ENCODE results near the gene SLC19A1.

The SLC19A1 gene

GRCh38 chr21:45522381-45522780, 19.9 kb downstream of the SLC19A1 start:
- no peak overlapping the region for H2AFZ ChIP-seq (ENCODE audit: low read depth, low read length)
- H3K4me3 ChIP-seq (ENCODE audit: low read depth in 1 of 2, low read length in 2 of 2): no peak overlapping the region
- 0 out of 2 replicates have a peak, but pooled peaks cover 2% of the 10 kb centered on the region for H4K20me1 ChIP-seq (ENCODE audit: insufficient read depth, low read length)
- no peaks in the 10 kb centered on the region for H3K27me3 ChIP-seq (ENCODE audit: insufficient read depth, low read length, poor library complexity)
- no peak overlapping the region for H3K4me2 ChIP-seq (ENCODE audit: insufficient read depth, low read length)
- DNase-seq (no peak), ATAC-seq (ENCODE audit: insufficient read depth, low read depth) (no peak)
- H3K9me3 ChIP-seq (ENCODE audit: insufficient read depth, low read length, severe bottlenecking): peaks cover 35% of the 10 kb centered on the region
- no peak overlapping the region for H3K9ac ChIP-seq (ENCODE audit: low read depth, low read length)
- peaks cover 28% of the 10 kb centered on the region for H3K79me2 ChIP-seq (ENCODE audit: insufficient read depth, low read length)
- no peak overlapping the region for H3K27ac ChIP-seq (ENCODE audit: low read length)
- no peaks in the 10 kb centered on the region for H3K4me1 ChIP-seq (ENCODE audit: insufficient read depth, low read length)
- H3K36me3 ChIP-seq (ENCODE audit: insufficient read depth, low read length): peaks cover 91% of the 10 kb centered on the region
- no peak for TF ChIP-seq CTCF (IDR thresholded peaks at IDR 0.05; ENCODE audit: borderline replicate concordance, extremely low read depth, low read length, poor library complexity, severe bottlenecking)
- no peak for TF ChIP-seq EZH2 (IDR thresholded peaks at IDR 0.05; ENCODE audit: borderline replicate concordance, low read depth, low read length, severe bottlenecking)

DNA sequence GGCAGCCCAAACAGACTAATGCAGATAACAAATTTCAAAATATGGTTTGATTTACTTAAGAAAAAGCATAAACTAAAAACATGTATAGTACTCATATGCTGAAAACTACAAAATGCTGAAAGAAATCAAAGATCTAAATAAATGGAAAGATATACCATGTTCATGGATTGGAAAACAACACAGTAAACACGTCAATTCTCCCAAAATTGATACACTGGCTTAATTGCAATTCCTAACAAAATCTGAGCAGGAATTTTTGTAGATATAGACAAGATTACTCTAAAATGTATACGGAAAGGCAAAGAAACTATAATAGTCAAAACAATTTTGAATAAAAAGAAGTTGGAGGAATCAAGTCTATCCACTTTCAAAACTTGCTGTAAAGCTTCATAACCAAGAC, 21.0 kb downstream of the SLC19A1 start:
- H3K4me1 ChIP-seq (ENCODE audit: insufficient read depth, low read length): no peaks in the 10 kb centered on the region
- H3K4me2 ChIP-seq (ENCODE audit: insufficient read depth, low read length): no peak overlapping the region
- H3K27me3 ChIP-seq (ENCODE audit: insufficient read depth, low read length, poor library complexity): no peaks in the 10 kb centered on the region
- TF ChIP-seq CTCF (IDR thresholded peaks at IDR 0.05; ENCODE audit: borderline replicate concordance, extremely low read depth, low read length, poor library complexity, severe bottlenecking) (no peak), EZH2 (IDR thresholded peaks at IDR 0.05; ENCODE audit: borderline replicate concordance, low read depth, low read length, severe bottlenecking) (no peak)
- no peak for DNase-seq
- H4K20me1 ChIP-seq (ENCODE audit: insufficient read depth, low read length): peaks cover 11% of the 10 kb centered on the region; the same call in 1 of the 2 replicates
- H2AFZ ChIP-seq (ENCODE audit: low read depth, low read length): no peak overlapping the region
- H3K9ac ChIP-seq (ENCODE audit: low read depth, low read length): no peak overlapping the region
- peaks cover 28% of the 10 kb centered on the region for H3K79me2 ChIP-seq (ENCODE audit: insufficient read depth, low read length)
- no peak overlapping the region for H3K27ac ChIP-seq (ENCODE audit: low read length)
- peaks cover 91% of the 10 kb centered on the region for H3K36me3 ChIP-seq (ENCODE audit: insufficient read depth, low read length)
- ATAC-seq (ENCODE audit: insufficient read depth, low read depth): no peak
- no peak overlapping the region for H3K4me3 ChIP-seq (ENCODE audit: low read depth in 1 of 2, low read length in 2 of 2)
- H3K9me3 ChIP-seq (ENCODE audit: insufficient read depth, low read length, severe bottlenecking): peaks cover 35% of the 10 kb centered on the region

GRCh38 chr21:45519182-45519581, 23.1 kb downstream of the SLC19A1 start:
- Histone ChIP-seq H2AFZ (ENCODE audit: low read depth, low read length) (no peak overlapping the region), H4K20me1 (ENCODE audit: insufficient read depth, low read length) (peaks cover 22% of the 10 kb centered on the region), H3K9ac (ENCODE audit: low read depth, low read length) (no peak overlapping the region), H3K36me3 (ENCODE audit: insufficient read depth, low read length) (peaks cover 94% of the 10 kb centered on the region), H3K27ac (ENCODE audit: low read length) (no peak overlapping the region), H3K4me3 (ENCODE audit: low read depth in 1 of 2, low read length in 2 of 2) (no peak overlapping the region), H3K9me3 (ENCODE audit: insufficient read depth, low read length, severe bottlenecking) (peaks cover 35% of the 10 kb centered on the region), H3K4me2 (ENCODE audit: insufficient read depth, low read length) (no peak overlapping the region), H3K79me2 (ENCODE audit: insufficient read depth, low read length) (peaks cover 28% of the 10 kb centered on the region), H3K27me3 (ENCODE audit: insufficient read depth, low read length, poor library complexity) (no peaks in the 10 kb centered on the region), H3K4me1 (ENCODE audit: insufficient read depth, low read length) (no peaks in the 10 kb centered on the region)
- TF ChIP-seq CTCF (IDR thresholded peaks at IDR 0.05; ENCODE audit: borderline replicate concordance, extremely low read depth, low read length, poor library complexity, severe bottlenecking) (no peak), EZH2 (IDR thresholded peaks at IDR 0.05; ENCODE audit: borderline replicate concordance, low read depth, low read length, severe bottlenecking) (no peak)
- DNase-seq: no peak
- ATAC-seq (ENCODE audit: insufficient read depth, low read depth): no peak

- H3K27ac ChIP-seq (ENCODE audit: low read length): no peak overlapping the region
- no peaks in the 10 kb centered on the region for H3K27me3 ChIP-seq (ENCODE audit: insufficient read depth, low read length, poor library complexity)
- peaks cover 35% of the 10 kb centered on the region for H3K9me3 ChIP-seq (ENCODE audit: insufficient read depth, low read length, severe bottlenecking)
- no peak overlapping the region for H3K4me3 ChIP-seq (ENCODE audit: low read depth in 1 of 2, low read length in 2 of 2)
- H3K36me3 ChIP-seq (ENCODE audit: insufficient read depth, low read length): peaks cover 96% of the 10 kb centered on the region
- TF ChIP-seq CTCF (IDR thresholded peaks at IDR 0.05; ENCODE audit: borderline replicate concordance, extremely low read depth, low read length, poor library complexity, severe bottlenecking): no peak
- TF ChIP-seq EZH2 (IDR thresholded peaks at IDR 0.05; ENCODE audit: borderline replicate concordance, low read depth, low read length, severe bottlenecking): no peak
- H2AFZ ChIP-seq (ENCODE audit: low read depth, low read length): no peak overlapping the region
- ATAC-seq (ENCODE audit: insufficient read depth, low read depth) (no peak), DNase-seq (no peak)
- no peaks in the 10 kb centered on the region for H3K4me1 ChIP-seq (ENCODE audit: insufficient read depth, low read length)
- peaks cover 27% of the 10 kb centered on the region for H4K20me1 ChIP-seq (ENCODE audit: insufficient read depth, low read length)
- H3K4me2 ChIP-seq (ENCODE audit: insufficient read depth, low read length): no peak overlapping the region
- peaks cover 28% of the 10 kb centered on the region for H3K79me2 ChIP-seq (ENCODE audit: insufficient read depth, low read length)
- H3K9ac ChIP-seq (ENCODE audit: low read depth, low read length): no peak overlapping the region
These were observed 23.5 kb downstream of the SLC19A1 start for GRCh38 chr21:45518742-45519141.
